OCI-LY1 (cell line): Measurements from ENCODE around the gene ODAD4.
A peak's percentile ranks its signal among the peaks of the same experiment; 100 is the strongest.

Experiments
- H2AFZ ChIP-seq: fragments of 200-600 bp; sonication (generic), shearing (Covaris generic); 2 replicates; pipeline ENCODE4 v1.6.0; 2014; ENCODE audit warnings: antibody characterized with exemption, mild to moderate bottlenecking, low read length
- H3F3A ChIP-seq: fragments of 200-600 bp; sonication (generic), shearing (Covaris generic); 2 replicates; pipeline ENCODE4 v1.6.0; 2014; ENCODE audit warnings: mild to moderate bottlenecking, antibody characterized with exemption, low read length, moderate library complexity; ENCODE audit not compliant: insufficient read depth
- H3K27ac ChIP-seq: fragments of 200-600 bp; sonication (generic); 2 replicates; pipeline ENCODE4 v1.5.1; 2014; ENCODE audit warnings: low read length, mixed run types, mild to moderate bottlenecking, low read depth; ENCODE audit not compliant: poor library complexity, severe bottlenecking
- H3K27me3 ChIP-seq: fragments of 200-600 bp; sonication (generic); 2 replicates; pipeline ENCODE4 v1.6.0; 2014; ENCODE audit warnings: antibody characterized with exemption, mild to moderate bottlenecking, low read length, moderate library complexity; ENCODE audit not compliant: insufficient read depth
- H3K36me3 ChIP-seq: fragments of 200-600 bp; sonication (generic); 2 replicates; pipeline ENCODE4 v1.6.1; 2014; ENCODE audit warnings: mild to moderate bottlenecking, antibody characterized with exemption, low read length, moderate library complexity, mixed read lengths; ENCODE audit not compliant: insufficient read depth
- H3K4me1 ChIP-seq: fragments of 200-600 bp; sonication (generic); 2 replicates; pipeline ENCODE4 v1.5.1; 2014; ENCODE audit warnings: mild to moderate bottlenecking, low read length, moderate library complexity; ENCODE audit not compliant: insufficient read depth, severe bottlenecking
- H3K4me2 ChIP-seq: fragments of 200-600 bp; sonication (generic), shearing (Covaris generic); 2 replicates; pipeline ENCODE4 v1.6.1; 2014; ENCODE audit warnings: low read length
- H3K4me3 ChIP-seq: fragments of 200-600 bp; sonication (generic); 2 replicates; pipeline ENCODE4 v1.5.1; 2014; ENCODE audit warnings: low read length, low read depth, mild to moderate bottlenecking, mixed read lengths; ENCODE audit not compliant: poor library complexity, severe bottlenecking
- H3K79me2 ChIP-seq: fragments of 200-600 bp; shearing (Covaris generic); 2 replicates; pipeline ENCODE4 v1.6.1; 2016; ENCODE audit warnings: mixed run types, low read length, mixed read lengths; ENCODE audit not compliant: insufficient read depth
- H3K9ac ChIP-seq: fragments of 200-600 bp; sonication (generic), shearing (Covaris generic); 2 replicates; pipeline ENCODE4 v1.6.1; 2014; ENCODE audit warnings: mild to moderate bottlenecking, low read length, mixed read lengths
- H3K9me2 ChIP-seq: fragments of 200-600 bp; sonication (generic), shearing (Covaris generic); 2 replicates; pipeline ENCODE4 v1.6.1; 2014; ENCODE audit warnings: low read depth, mild to moderate bottlenecking, low read length, mixed read lengths
- H3K9me3 ChIP-seq: fragments of 200-600 bp; shearing (Covaris generic); 2 replicates; pipeline ENCODE4 v1.6.1; 2014; ENCODE audit warnings: low read length, mixed read lengths
- H4K20me1 ChIP-seq: fragments of 200-600 bp; sonication (generic), shearing (Covaris generic); 2 replicates; pipeline ENCODE4 v1.6.0; 2016; ENCODE audit warnings: mild to moderate bottlenecking, low read length; ENCODE audit not compliant: insufficient read depth
- EZH2 ChIP-seq: fragments of 200-600 bp; sonication (generic), shearing (Covaris generic); IDR thresholded peaks from 2 replicates; pipeline ENCODE4 v1.8.0; 2017; ENCODE audit warnings: borderline replicate concordance, mixed run types, mild to moderate bottlenecking, antibody characterized with exemption, low read length, moderate library complexity, mixed read lengths
- TF ChIP-seq, protein P1 (sequence below): fragments of 200-600 bp; sonication (generic), shearing (Covaris generic); IDR thresholded peaks from 2 replicates; pipeline ENCODE4 v1.5.1; 2017; ENCODE audit warnings: mild to moderate bottlenecking, antibody characterized with exemption, low read length, moderate library complexity, mixed read lengths

ODAD4 gene

GRCh38 chr17:41962768-41963434 lies 32.5 kb downstream of the ODAD4 start:
- H2AFZ ChIP-seq = no peak overlapping the region
- H3K9ac ChIP-seq = no peak overlapping the region
- H3K36me3 ChIP-seq = peaks cover under 1% of the 10 kb centered on the region; the same call in 1 of the 2 replicates
- H3F3A ChIP-seq = peaks cover 4% of the 10 kb centered on the region; the same call in 1 of the 2 replicates
- H3K79me2 ChIP-seq = no peaks in the 10 kb centered on the region
- no peak overlapping the region for H3K27ac ChIP-seq
- peaks cover 20% of the 10 kb centered on the region for H3K4me1 ChIP-seq
- H3K27me3 ChIP-seq = no peaks in the 10 kb centered on the region; the same call in 1 of the 2 replicates
- TF ChIP-seq EZH2 = no peak
- TF ChIP-seq, protein P1, sequence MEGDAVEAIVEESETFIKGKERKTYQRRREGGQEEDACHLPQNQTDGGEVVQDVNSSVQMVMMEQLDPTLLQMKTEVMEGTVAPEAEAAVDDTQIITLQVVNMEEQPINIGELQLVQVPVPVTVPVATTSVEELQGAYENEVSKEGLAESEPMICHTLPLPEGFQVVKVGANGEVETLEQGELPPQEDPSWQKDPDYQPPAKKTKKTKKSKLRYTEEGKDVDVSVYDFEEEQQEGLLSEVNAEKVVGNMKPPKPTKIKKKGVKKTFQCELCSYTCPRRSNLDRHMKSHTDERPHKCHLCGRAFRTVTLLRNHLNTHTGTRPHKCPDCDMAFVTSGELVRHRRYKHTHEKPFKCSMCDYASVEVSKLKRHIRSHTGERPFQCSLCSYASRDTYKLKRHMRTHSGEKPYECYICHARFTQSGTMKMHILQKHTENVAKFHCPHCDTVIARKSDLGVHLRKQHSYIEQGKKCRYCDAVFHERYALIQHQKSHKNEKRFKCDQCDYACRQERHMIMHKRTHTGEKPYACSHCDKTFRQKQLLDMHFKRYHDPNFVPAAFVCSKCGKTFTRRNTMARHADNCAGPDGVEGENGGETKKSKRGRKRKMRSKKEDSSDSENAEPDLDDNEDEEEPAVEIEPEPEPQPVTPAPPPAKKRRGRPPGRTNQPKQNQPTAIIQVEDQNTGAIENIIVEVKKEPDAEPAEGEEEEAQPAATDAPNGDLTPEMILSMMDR = peak; percentile 96
- no peaks in the 10 kb centered on the region for H4K20me1 ChIP-seq
- no peaks in the 10 kb centered on the region for H3K9me3 ChIP-seq
- H3K4me2 ChIP-seq = no peak overlapping the region
- H3K4me3 ChIP-seq = no peak overlapping the region
- H3K9me2 ChIP-seq = no peaks in the 10 kb centered on the region

GRCh38 chr17:41965694-41966462 lies 35.5 kb downstream of the ODAD4 start:
- Histone ChIP-seq H4K20me1 (no peaks in the 10 kb centered on the region), H2AFZ (no peak overlapping the region), H3K4me2 (peak overlapping the region; percentile 94), H3K27ac (no peak overlapping the region), H3K79me2 (no peaks in the 10 kb centered on the region), H3K27me3 (no peaks in the 10 kb centered on the region; the same call in 1 of the 2 replicates), H3K4me3 (peak overlapping the region; percentile 77), H3K9me2 (no peaks in the 10 kb centered on the region), H3K36me3 (peaks cover 20% of the 10 kb centered on the region), H3K9ac (peak overlapping the region; percentile 87), H3K4me1 (peaks cover 26% of the 10 kb centered on the region), H3F3A (peaks cover 4% of the 10 kb centered on the region; the same call in 1 of the 2 replicates), H3K9me3 (no peaks in the 10 kb centered on the region)
- no peak for TF ChIP-seq EZH2
- TF ChIP-seq, protein P1 = no peak

DNA sequence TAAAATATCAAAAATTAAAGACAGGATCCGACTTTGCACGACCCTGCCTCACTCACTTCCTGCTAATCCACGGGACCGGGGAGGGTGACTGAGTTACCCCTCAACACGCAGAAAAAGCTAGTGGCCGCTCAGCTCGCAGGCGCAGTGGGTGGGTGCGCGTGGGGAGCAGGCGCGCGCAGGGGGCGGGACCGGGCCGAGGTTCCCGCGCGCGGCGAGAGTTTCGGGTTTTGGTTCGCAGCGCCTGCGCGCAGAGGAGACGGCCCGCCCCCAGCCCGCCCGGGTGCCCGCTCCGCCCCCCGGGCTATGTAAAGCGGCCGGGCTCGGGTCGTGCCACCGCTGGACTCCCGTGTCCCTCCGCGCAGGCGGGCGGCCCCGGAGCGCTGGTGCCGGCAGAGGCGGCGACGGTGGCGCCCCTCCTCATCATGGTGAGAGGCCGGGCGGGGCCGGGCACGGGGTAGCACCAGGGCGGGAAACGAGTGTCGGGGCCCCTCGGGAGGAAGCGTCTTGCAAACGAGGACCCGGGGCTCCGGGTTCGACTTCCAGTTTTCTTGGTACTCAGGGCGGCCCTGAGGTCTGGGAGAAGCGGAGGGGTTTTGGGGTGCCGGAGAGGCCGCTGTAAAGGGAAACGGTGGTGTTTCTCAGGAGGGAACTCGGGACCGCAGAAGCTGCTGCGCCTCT lies 36.2 kb downstream of the ODAD4 start, which contains the start of gene CNP:
TSS of gene CNP (plus strand) at position 333 of the 678 bp plus-strand sequence. CDS start at position 423, 90 bp downstream.
- Histone ChIP-seq H3K36me3 (peaks cover 27% of the 10 kb centered on the region), H3K79me2 (no peaks in the 10 kb centered on the region), H3F3A (peaks cover 4% of the 10 kb centered on the region; the same call in 1 of the 2 replicates), H3K9me3 (no peaks in the 10 kb centered on the region), H3K27me3 (no peaks in the 10 kb centered on the region; the same call in 1 of the 2 replicates), H3K4me2 (peak within 1 kb of the TSS; percentile 94), H3K9me2 (no peaks in the 10 kb centered on the region), H3K27ac (peak within 1 kb of the TSS; percentile 17), H3K4me1 (peaks cover 28% of the 10 kb centered on the region), H3K4me3 (peak within 1 kb of the TSS; percentile 77), H3K9ac (peak within 1 kb of the TSS; percentile 87), H2AFZ (no peak within 1 kb of the TSS), H4K20me1 (no peaks in the 10 kb centered on the region)
- no peak for TF ChIP-seq EZH2
- TF ChIP-seq, protein P1 = no peak
